ENCODE measurements around the gene GGPS1.

The GGPS1 gene

GRCh38 chr1:235326719-235327558 lies 1.4 kb upstream of the GGPS1 start:
- no peak for TF ChIP-seq CTCF (IDR thresholded peaks at IDR 0.05; ENCODE audit: control insufficient read depth, extremely low read depth, insufficient read depth)
- no peak for DNase-seq (ENCODE audit: low read depth)
- peak overlapping the region; percentile 64 for H3K4me3 ChIP-seq (ENCODE audit: low read depth, low read length)

- no peak for TF ChIP-seq CTCF (IDR thresholded peaks at IDR 0.05; ENCODE audit: control insufficient read depth, extremely low read depth, insufficient read depth)
- no peak for DNase-seq (ENCODE audit: low read depth)
- H3K4me3 ChIP-seq (ENCODE audit: low read depth, low read length): peak within 1 kb of the TSS; percentile 64
Observed at GRCh38 chr1:235327559-235328270, 655 bp upstream of the GGPS1 start, which contains the start of gene ARID4B. Gene ARID4B, minus strand, starts transcription at chr1:235328179. Its CDS starts 1,260 bp downstream, at chr1:235326919.

- peak; percentile 37; the same call in 1 of the 2 replicates for TF ChIP-seq CTCF (IDR thresholded peaks at IDR 0.05; ENCODE audit: control insufficient read depth, extremely low read depth, insufficient read depth)
- peak overlapping the region; percentile 64 for H3K4me3 ChIP-seq (ENCODE audit: low read depth, low read length)
- no peak for DNase-seq (ENCODE audit: low read depth)
Observed at GRCh38 chr1:235329139-235329902, 951 bp downstream of the GGPS1 start.

GRCh38 chr1:235330918-235331285 lies 2.5 kb downstream of the GGPS1 start:
- TF ChIP-seq CTCF (IDR thresholded peaks at IDR 0.05; ENCODE audit: control insufficient read depth, extremely low read depth, insufficient read depth): no peak
- H3K4me3 ChIP-seq (ENCODE audit: low read depth, low read length): peak overlapping the region; percentile 64
- DNase-seq (ENCODE audit: low read depth): no peak

- DNase-seq (ENCODE audit: low read depth): peak; percentile 73
- no peak for TF ChIP-seq CTCF (IDR thresholded peaks at IDR 0.05; ENCODE audit: control insufficient read depth, extremely low read depth, insufficient read depth)
- peak overlapping the region; percentile 64 for H3K4me3 ChIP-seq (ENCODE audit: low read depth, low read length)
Observed at GRCh38 chr1:235331401-235331800, 3.0 kb downstream of the GGPS1 start.

- DNase-seq (ENCODE audit: low read depth): no peak
- TF ChIP-seq CTCF (IDR thresholded peaks at IDR 0.05; ENCODE audit: control insufficient read depth, extremely low read depth, insufficient read depth): no peak
- no peak overlapping the region for H3K4me3 ChIP-seq (ENCODE audit: low read depth, low read length)
Observed at GRCh38 chr1:235336903-235337302, 8.5 kb downstream of the GGPS1 start.

Data from LNCaP clone FGC (cell line).